ENCODE data around the gene SV2C.

- no peak for TF ChIP-seq ZNF274 (IDR thresholded peaks at IDR 0.05; ENCODE audit: low read depth, low read length)
- TF ChIP-seq, protein P1, sequence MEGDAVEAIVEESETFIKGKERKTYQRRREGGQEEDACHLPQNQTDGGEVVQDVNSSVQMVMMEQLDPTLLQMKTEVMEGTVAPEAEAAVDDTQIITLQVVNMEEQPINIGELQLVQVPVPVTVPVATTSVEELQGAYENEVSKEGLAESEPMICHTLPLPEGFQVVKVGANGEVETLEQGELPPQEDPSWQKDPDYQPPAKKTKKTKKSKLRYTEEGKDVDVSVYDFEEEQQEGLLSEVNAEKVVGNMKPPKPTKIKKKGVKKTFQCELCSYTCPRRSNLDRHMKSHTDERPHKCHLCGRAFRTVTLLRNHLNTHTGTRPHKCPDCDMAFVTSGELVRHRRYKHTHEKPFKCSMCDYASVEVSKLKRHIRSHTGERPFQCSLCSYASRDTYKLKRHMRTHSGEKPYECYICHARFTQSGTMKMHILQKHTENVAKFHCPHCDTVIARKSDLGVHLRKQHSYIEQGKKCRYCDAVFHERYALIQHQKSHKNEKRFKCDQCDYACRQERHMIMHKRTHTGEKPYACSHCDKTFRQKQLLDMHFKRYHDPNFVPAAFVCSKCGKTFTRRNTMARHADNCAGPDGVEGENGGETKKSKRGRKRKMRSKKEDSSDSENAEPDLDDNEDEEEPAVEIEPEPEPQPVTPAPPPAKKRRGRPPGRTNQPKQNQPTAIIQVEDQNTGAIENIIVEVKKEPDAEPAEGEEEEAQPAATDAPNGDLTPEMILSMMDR (IDR thresholded peaks at IDR 0.05 in 2 of 3, conservative IDR thresholded peaks at IDR 0.05 in 1 of 3; ENCODE audit: borderline replicate concordance in 1 of 3, insufficient read depth in 1 of 3, low read depth in 2 of 3, low read length in 2 of 3): no peak
- no peak for TF ChIP-seq POLR2A (IDR thresholded peaks at IDR 0.05; ENCODE audit: borderline replicate concordance, extremely low read depth, insufficient read depth, insufficient read length)
- TF ChIP-seq CEBPB (IDR thresholded peaks at IDR 0.05; ENCODE audit: low read depth): no peak
- TF ChIP-seq EGR1 (IDR thresholded peaks at IDR 0.05; ENCODE audit: low read depth): no peak
- TF ChIP-seq, protein P2, sequence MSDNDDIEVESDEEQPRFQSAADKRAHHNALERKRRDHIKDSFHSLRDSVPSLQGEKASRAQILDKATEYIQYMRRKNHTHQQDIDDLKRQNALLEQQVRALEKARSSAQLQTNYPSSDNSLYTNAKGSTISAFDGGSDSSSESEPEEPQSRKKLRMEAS (IDR thresholded peaks at IDR 0.05): no peak
- TF ChIP-seq REST (IDR thresholded peaks at IDR 0.05; ENCODE audit: low read depth): no peak
- TF ChIP-seq EZH2phosphoT487 (IDR thresholded peaks at IDR 0.05; ENCODE audit: borderline replicate concordance): no peak
- no peak for TF ChIP-seq ELF1 (IDR thresholded peaks at IDR 0.05; ENCODE audit: borderline replicate concordance, low read depth)
- TF ChIP-seq JUND (IDR thresholded peaks at IDR 0.05): no peak
- TF ChIP-seq TCF7L2 (IDR thresholded peaks at IDR 0.05; ENCODE audit: borderline replicate concordance, extremely low read depth, insufficient read depth, insufficient read length): no peak
- TF ChIP-seq EZH2 (IDR thresholded peaks at IDR 0.05): no peak
- no peak for TF ChIP-seq ZBTB33 (IDR thresholded peaks at IDR 0.05; ENCODE audit: extremely low read depth, insufficient replicate concordance, low read length)
Observed at GRCh38 chr5:76163111-76163628, 80.0 kb downstream of the SV2C start.

All from HCT116 (cell line).